HL-60 (cell line): ENCODE data around the gene ETV3L.

Experiments
- GABPA ChIP-seq: IDR thresholded peaks from 2 replicates; pipeline ENCODE4 v1.6.1; 2012; ENCODE audit warnings: low read depth
- POLR2AphosphoS5 ChIP-seq: IDR thresholded peaks from 2 replicates; pipeline ENCODE4 v1.6.1; 2012; ENCODE audit warnings: low read depth
- TF ChIP-seq, protein P1 (sequence below): IDR thresholded peaks from one replicate; pipeline ENCODE4 v1.5.1; 2011; ENCODE audit warnings: low read length, control low read depth, inconsistent platforms; ENCODE audit not compliant: insufficient read depth
- TF ChIP-seq, protein P2 (sequence below): IDR thresholded peaks from 2 replicates; pipeline ENCODE4 v1.6.1; 2012; ENCODE audit warnings: low read depth; ENCODE audit not compliant: insufficient replicate concordance

- TF ChIP-seq POLR2AphosphoS5 (no peak), GABPA (no peak)
- TF ChIP-seq, protein P1, sequence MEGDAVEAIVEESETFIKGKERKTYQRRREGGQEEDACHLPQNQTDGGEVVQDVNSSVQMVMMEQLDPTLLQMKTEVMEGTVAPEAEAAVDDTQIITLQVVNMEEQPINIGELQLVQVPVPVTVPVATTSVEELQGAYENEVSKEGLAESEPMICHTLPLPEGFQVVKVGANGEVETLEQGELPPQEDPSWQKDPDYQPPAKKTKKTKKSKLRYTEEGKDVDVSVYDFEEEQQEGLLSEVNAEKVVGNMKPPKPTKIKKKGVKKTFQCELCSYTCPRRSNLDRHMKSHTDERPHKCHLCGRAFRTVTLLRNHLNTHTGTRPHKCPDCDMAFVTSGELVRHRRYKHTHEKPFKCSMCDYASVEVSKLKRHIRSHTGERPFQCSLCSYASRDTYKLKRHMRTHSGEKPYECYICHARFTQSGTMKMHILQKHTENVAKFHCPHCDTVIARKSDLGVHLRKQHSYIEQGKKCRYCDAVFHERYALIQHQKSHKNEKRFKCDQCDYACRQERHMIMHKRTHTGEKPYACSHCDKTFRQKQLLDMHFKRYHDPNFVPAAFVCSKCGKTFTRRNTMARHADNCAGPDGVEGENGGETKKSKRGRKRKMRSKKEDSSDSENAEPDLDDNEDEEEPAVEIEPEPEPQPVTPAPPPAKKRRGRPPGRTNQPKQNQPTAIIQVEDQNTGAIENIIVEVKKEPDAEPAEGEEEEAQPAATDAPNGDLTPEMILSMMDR, result no peak
- TF ChIP-seq, protein P2, sequence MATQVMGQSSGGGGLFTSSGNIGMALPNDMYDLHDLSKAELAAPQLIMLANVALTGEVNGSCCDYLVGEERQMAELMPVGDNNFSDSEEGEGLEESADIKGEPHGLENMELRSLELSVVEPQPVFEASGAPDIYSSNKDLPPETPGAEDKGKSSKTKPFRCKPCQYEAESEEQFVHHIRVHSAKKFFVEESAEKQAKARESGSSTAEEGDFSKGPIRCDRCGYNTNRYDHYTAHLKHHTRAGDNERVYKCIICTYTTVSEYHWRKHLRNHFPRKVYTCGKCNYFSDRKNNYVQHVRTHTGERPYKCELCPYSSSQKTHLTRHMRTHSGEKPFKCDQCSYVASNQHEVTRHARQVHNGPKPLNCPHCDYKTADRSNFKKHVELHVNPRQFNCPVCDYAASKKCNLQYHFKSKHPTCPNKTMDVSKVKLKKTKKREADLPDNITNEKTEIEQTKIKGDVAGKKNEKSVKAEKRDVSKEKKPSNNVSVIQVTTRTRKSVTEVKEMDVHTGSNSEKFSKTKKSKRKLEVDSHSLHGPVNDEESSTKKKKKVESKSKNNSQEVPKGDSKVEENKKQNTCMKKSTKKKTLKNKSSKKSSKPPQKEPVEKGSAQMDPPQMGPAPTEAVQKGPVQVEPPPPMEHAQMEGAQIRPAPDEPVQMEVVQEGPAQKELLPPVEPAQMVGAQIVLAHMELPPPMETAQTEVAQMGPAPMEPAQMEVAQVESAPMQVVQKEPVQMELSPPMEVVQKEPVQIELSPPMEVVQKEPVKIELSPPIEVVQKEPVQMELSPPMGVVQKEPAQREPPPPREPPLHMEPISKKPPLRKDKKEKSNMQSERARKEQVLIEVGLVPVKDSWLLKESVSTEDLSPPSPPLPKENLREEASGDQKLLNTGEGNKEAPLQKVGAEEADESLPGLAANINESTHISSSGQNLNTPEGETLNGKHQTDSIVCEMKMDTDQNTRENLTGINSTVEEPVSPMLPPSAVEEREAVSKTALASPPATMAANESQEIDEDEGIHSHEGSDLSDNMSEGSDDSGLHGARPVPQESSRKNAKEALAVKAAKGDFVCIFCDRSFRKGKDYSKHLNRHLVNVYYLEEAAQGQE, result no peak
These were observed 12.7 kb upstream of the ETV3L start for GRCh38 chr1:157112186-157112867.
